ENCODE measurements around the gene HIPK4. TPM values are rescaled to one million over a fixed set of nuclear protein-coding genes. Genes with fewer than 3 reads are reported as not detected.
"Not testable (repeated sequence)": the region's sequence is repeated elsewhere in the genome, so short reads cannot be mapped to it uniquely, and the experiment has no call there.

HIPK4 gene
- total RNA-seq, 1 donor from 2014 or later, result 0.07 TPM

- Mint-ChIP-seq H3K27ac (no peak overlapping the region), H3K4me3 (ENCODE audit: low read depth) (no peak overlapping the region), H3K36me3 (ENCODE audit: low read depth) (no peaks in the 10 kb centered on the region), H3K27me3 (ENCODE audit: low read depth) (no peaks in the 10 kb centered on the region), H3K9me3 (no peaks in the 10 kb centered on the region), H3K4me1 (ENCODE audit: low read depth) (peaks cover 3% of the 10 kb centered on the region)
- intact Hi-C loops (cut with micrococcal nuclease), result no loop called here
- DNase-seq (ENCODE audit: low spot score), result no peak
Observed at GRCh38 chr19:40378509-40378908, 11.5 kb downstream of the HIPK4 start.

- intact Hi-C loops (cut with micrococcal nuclease), result no loop called here
- peaks cover 3% of the 10 kb centered on the region for H3K4me1 Mint-ChIP-seq (ENCODE audit: low read depth)
Observed at GRCh38 chr19:40377876-40378385, 12.1 kb downstream of the HIPK4 start.

GRCh38 chr19:40376286-40376862 lies 13.6 kb downstream of the HIPK4 start:
- H3K27ac Mint-ChIP-seq, result no peak overlapping the region
- H3K9me3 Mint-ChIP-seq, result no peaks in the 10 kb centered on the region
- H3K36me3 Mint-ChIP-seq (ENCODE audit: low read depth), result no peaks in the 10 kb centered on the region
- intact Hi-C loops (cut with micrococcal nuclease), result no loop called here
- H3K27me3 Mint-ChIP-seq (ENCODE audit: low read depth), result no peaks in the 10 kb centered on the region
- no peak overlapping the region for H3K4me3 Mint-ChIP-seq (ENCODE audit: low read depth)
- peaks cover 3% of the 10 kb centered on the region for H3K4me1 Mint-ChIP-seq (ENCODE audit: low read depth)
- DNase-seq (ENCODE audit: low spot score), result no peak

More at GRCh38 chr19:40377876-40378385, 12.1 kb downstream of the HIPK4 start:
- Mint-ChIP-seq H3K9me3 (no peaks in the 10 kb centered on the region), H3K4me3 (ENCODE audit: low read depth) (no peak overlapping the region), H3K27ac (no peak overlapping the region), H3K27me3 (ENCODE audit: low read depth) (no peaks in the 10 kb centered on the region), H3K36me3 (ENCODE audit: low read depth) (no peaks in the 10 kb centered on the region)
- DNase-seq (ENCODE audit: low spot score), result no peak

GRCh38 chr19:40374084-40374483 lies 15.9 kb downstream of the HIPK4 start:
- no peak for DNase-seq (ENCODE audit: low spot score)
- Mint-ChIP-seq H3K27me3 (ENCODE audit: low read depth) (no peaks in the 10 kb centered on the region), H3K4me3 (ENCODE audit: low read depth) (no peak overlapping the region), H3K27ac (no peak overlapping the region), H3K9me3 (no peaks in the 10 kb centered on the region), H3K36me3 (ENCODE audit: low read depth) (peaks cover 3% of the 10 kb centered on the region), H3K4me1 (ENCODE audit: low read depth) (peaks cover 3% of the 10 kb centered on the region)
- intact Hi-C loops (cut with micrococcal nuclease), result no loop called here

GRCh38 chr19:40371802-40372122 lies 18.2 kb downstream of the HIPK4 start:
- H3K27ac Mint-ChIP-seq, result no peak overlapping the region
- H3K9me3 Mint-ChIP-seq, result no peaks in the 10 kb centered on the region
- peaks cover 6% of the 10 kb centered on the region for H3K36me3 Mint-ChIP-seq (ENCODE audit: low read depth)
- no peaks in the 10 kb centered on the region for H3K27me3 Mint-ChIP-seq (ENCODE audit: low read depth)
- intact Hi-C loops (cut with micrococcal nuclease), result no loop called here
- no peak overlapping the region for H3K4me3 Mint-ChIP-seq (ENCODE audit: low read depth)
- H3K4me1 Mint-ChIP-seq (ENCODE audit: low read depth), result peaks cover 3% of the 10 kb centered on the region
- DNase-seq (ENCODE audit: low spot score), result no peak

GRCh38 chr19:40370997-40371801 lies 18.8 kb downstream of the HIPK4 start:
- Mint-ChIP-seq H3K27me3 (ENCODE audit: low read depth) (no peaks in the 10 kb centered on the region), H3K9me3 (no peaks in the 10 kb centered on the region), H3K27ac (no peak overlapping the region), H3K36me3 (ENCODE audit: low read depth) (peaks cover 7% of the 10 kb centered on the region), H3K4me1 (ENCODE audit: low read depth) (peaks cover 3% of the 10 kb centered on the region), H3K4me3 (ENCODE audit: low read depth) (no peak overlapping the region)
- DNase-seq (ENCODE audit: low spot score), result no peak
- intact Hi-C loops (cut with micrococcal nuclease), result no loop called here

GRCh38 chr19:40370253-40370652 lies 19.7 kb downstream of the HIPK4 start:
- H3K27ac Mint-ChIP-seq; H3K9me3 Mint-ChIP-seq; H3K4me3 Mint-ChIP-seq (ENCODE audit: low read depth); intact Hi-C loops (cut with micrococcal nuclease); H3K27me3 Mint-ChIP-seq (ENCODE audit: low read depth); H3K4me1 Mint-ChIP-seq (ENCODE audit: low read depth); H3K36me3 Mint-ChIP-seq (ENCODE audit: low read depth); DNase-seq (ENCODE audit: low spot score): not testable (repeated sequence)

GRCh38 chr19:40369797-40370196 lies 20.2 kb downstream of the HIPK4 start:
- no peak for DNase-seq (ENCODE audit: low spot score)
- no peak overlapping the region for H3K27ac Mint-ChIP-seq
- no peaks in the 10 kb centered on the region for H3K27me3 Mint-ChIP-seq (ENCODE audit: low read depth)

GRCh38 chr19:40367577-40368434 lies 22.2 kb downstream of the HIPK4 start:
- Mint-ChIP-seq H3K9me3 (no peaks in the 10 kb centered on the region), H3K4me3 (ENCODE audit: low read depth) (no peak overlapping the region), H3K4me1 (ENCODE audit: low read depth) (peaks cover 10% of the 10 kb centered on the region), H3K27me3 (ENCODE audit: low read depth) (no peaks in the 10 kb centered on the region), H3K27ac (no peak overlapping the region), H3K36me3 (ENCODE audit: low read depth) (peaks cover 9% of the 10 kb centered on the region)
- no peak for DNase-seq (ENCODE audit: low spot score)
- intact Hi-C loops (cut with micrococcal nuclease), result no loop called here

More at GRCh38 chr19:40369797-40370196, 20.2 kb downstream of the HIPK4 start:
- no peak overlapping the region for H3K4me3 Mint-ChIP-seq (ENCODE audit: low read depth)
- H3K36me3 Mint-ChIP-seq (ENCODE audit: low read depth), result peaks cover 9% of the 10 kb centered on the region
- peaks cover 8% of the 10 kb centered on the region for H3K4me1 Mint-ChIP-seq (ENCODE audit: low read depth)
- intact Hi-C loops (cut with micrococcal nuclease), result no loop called here
- no peaks in the 10 kb centered on the region for H3K9me3 Mint-ChIP-seq

- intact Hi-C loops (cut with micrococcal nuclease), result no loop called here
- no peak for DNase-seq (ENCODE audit: low spot score)
- H3K27me3 Mint-ChIP-seq (ENCODE audit: low read depth), result no peaks in the 10 kb centered on the region
- H3K4me3 Mint-ChIP-seq (ENCODE audit: low read depth), result no peak overlapping the region
- H3K4me1 Mint-ChIP-seq (ENCODE audit: low read depth), result peaks cover 12% of the 10 kb centered on the region
- peaks cover 9% of the 10 kb centered on the region for H3K36me3 Mint-ChIP-seq (ENCODE audit: low read depth)
- no peak overlapping the region for H3K27ac Mint-ChIP-seq
- H3K9me3 Mint-ChIP-seq, result no peaks in the 10 kb centered on the region
Observed at GRCh38 chr19:40366697-40367561, 23.1 kb downstream of the HIPK4 start.

GRCh38 chr19:40365613-40366401 lies 24.2 kb downstream of the HIPK4 start:
- H3K4me3 Mint-ChIP-seq (ENCODE audit: low read depth), result peak overlapping the region; percentile 63
- H3K36me3 Mint-ChIP-seq (ENCODE audit: low read depth), result peaks cover 9% of the 10 kb centered on the region
- peak; percentile 24 for DNase-seq (ENCODE audit: low spot score)
- H3K4me1 Mint-ChIP-seq (ENCODE audit: low read depth), result peaks cover 12% of the 10 kb centered on the region
- no peaks in the 10 kb centered on the region for H3K9me3 Mint-ChIP-seq
- intact Hi-C loops (cut with micrococcal nuclease), result no loop called here
- H3K27ac Mint-ChIP-seq, result peak overlapping the region; percentile 7
- no peaks in the 10 kb centered on the region for H3K27me3 Mint-ChIP-seq (ENCODE audit: low read depth)

All from activated T-helper 2 cell treated with anti-CD3 and anti-CD28 coated beads, Interferon-gamma antibody, Interleukin-2, Interleukin-4, amounts not matched to agents 10 μg/mL and 5 μg/mL and 100 μg/mL, durations not matched to agents 14 hours and 24 hours and 36 hours (primary cell).